Fibroblast of pulmonary artery (primary cell): ENCODE data around the gene TPR.

Experiments used
- DNase-seq: peaks from one replicate; pipeline ENCODE4 v3.0.0-alpha.2; 2010; ENCODE audit warnings: low read depth
- H3K4me3 ChIP-seq: replicated peaks from 2 replicates; pipeline ENCODE4 v1.5.1; 2011; ENCODE audit warnings: low read depth, mild to moderate bottlenecking, control low read depth, low read length, moderate library complexity
- TF ChIP-seq, protein P1 (sequence below): IDR thresholded peaks from 2 replicates; pipeline ENCODE4 v1.5.1; 2011; ENCODE audit warnings: mild to moderate bottlenecking, control low read depth, low read length, inconsistent platforms; ENCODE audit errors: missing control alignments

TPR gene

DNA sequence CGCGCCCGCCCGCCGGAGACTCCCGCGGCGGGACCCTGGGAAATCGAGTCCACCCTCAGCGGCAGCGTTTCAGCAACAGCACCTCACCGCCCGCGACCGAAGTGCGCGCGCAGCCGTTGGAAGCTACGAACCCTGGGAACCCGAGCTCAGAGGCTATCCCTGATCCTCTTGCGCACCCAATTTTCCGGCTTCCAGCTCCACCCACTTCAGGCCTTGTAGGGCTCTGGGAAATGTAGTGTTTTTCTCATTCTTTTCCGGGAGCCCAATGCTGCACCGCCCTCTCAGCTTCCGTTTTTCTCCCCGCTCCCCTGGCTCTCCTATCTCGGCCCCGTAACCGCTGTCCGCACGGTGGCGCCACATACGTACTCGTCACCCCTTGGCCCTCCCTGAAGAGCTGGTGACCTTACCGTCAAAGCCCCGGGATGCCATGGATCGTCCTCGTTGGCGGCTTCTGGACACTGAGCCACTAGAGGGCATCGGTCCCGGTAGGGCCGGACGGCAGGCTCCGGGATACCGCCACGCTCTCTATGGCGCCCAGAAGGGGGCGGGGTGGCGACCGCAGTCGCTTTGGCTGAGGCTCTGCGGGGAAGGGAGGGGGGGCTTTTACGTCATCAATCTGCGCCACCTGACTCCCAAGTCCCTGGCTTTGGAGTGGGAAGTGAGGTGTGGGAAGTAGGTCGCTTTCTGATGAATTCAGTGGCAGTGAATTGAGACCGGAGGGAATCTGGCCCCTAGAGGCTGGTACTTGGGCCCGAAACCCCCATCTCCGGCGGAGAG lies at the start of gene TPR, which contains the start of gene ODR4:
TSS of gene TPR (minus strand) at position 102 of the 777 bp plus-strand sequence. CDS start 225 bp downstream, outside the sequence.
TSS of gene ODR4 (plus strand) at position 687 of the 777 bp plus-strand sequence. CDS start 3,948 bp downstream, outside the sequence.
- peak; percentile 100 for DNase-seq
- TF ChIP-seq, protein P1, sequence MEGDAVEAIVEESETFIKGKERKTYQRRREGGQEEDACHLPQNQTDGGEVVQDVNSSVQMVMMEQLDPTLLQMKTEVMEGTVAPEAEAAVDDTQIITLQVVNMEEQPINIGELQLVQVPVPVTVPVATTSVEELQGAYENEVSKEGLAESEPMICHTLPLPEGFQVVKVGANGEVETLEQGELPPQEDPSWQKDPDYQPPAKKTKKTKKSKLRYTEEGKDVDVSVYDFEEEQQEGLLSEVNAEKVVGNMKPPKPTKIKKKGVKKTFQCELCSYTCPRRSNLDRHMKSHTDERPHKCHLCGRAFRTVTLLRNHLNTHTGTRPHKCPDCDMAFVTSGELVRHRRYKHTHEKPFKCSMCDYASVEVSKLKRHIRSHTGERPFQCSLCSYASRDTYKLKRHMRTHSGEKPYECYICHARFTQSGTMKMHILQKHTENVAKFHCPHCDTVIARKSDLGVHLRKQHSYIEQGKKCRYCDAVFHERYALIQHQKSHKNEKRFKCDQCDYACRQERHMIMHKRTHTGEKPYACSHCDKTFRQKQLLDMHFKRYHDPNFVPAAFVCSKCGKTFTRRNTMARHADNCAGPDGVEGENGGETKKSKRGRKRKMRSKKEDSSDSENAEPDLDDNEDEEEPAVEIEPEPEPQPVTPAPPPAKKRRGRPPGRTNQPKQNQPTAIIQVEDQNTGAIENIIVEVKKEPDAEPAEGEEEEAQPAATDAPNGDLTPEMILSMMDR = peak; percentile 78
- H3K4me3 ChIP-seq = peak within 1 kb of the TSS; percentile 87

DNA sequence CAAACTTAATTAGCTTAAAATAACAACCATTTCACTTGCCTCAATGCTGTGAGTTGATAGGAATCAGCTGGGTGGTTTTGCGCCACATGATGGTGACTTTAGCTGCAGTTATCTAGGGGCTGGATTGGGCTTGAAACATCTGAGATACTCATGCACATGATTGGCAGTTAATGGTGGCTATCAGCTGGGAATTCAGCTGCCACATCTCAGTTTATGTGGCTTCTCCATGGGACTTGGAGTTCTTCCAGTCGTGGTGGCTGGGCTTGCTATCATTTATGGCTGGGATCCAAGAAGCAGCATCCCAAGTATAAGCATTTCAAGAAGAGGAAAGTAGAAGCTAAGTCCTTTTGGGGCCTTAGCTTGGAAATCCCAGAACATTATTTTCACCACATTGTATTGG lies 49.5 kb upstream of the TPR start:
- peak; percentile 40 for DNase-seq
- H3K4me3 ChIP-seq = no peak overlapping the region
- TF ChIP-seq, protein P1 = no peak

DNA sequence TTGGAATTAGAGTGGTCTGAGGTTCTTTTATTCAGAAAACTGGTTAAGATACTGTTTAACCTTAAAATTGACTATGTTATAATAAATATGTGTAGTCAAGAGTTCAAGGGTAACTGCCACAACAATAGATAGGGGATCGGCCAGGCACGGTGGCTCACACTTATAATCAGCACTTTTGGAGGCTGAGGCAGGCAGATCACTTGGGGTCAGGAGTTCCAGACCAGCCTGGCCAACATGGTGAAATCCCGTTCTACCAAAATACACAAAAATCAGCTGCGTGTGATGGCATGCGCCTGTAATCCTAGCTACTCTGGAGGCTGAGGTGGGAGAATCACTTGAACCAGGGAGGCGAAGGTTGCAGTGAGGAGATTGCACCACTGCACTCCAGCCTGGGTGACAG lies 46.4 kb upstream of the TPR start:
- TF ChIP-seq, protein P1 = no peak
- no peak overlapping the region for H3K4me3 ChIP-seq
- no peak for DNase-seq

DNA sequence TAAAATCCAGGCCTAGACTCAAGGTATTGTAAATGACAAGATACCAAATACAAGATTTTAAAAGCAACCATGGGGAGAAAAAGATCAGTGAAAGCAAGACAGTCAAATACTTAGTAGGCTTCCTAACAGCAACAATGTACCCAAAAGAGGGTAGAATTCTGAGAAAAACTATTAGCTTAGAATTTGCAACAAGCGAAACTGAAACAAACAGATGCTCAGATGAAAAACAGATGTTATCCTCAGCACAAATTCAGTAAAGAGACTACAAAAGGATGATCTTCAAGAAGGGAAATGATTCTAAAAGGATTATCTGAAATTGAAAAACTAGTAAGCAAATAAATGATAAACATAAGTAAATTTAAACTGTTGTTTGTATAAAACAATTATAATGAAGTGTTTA lies 45.9 kb upstream of the TPR start:
- DNase-seq = no peak
- H3K4me3 ChIP-seq = no peak overlapping the region
- TF ChIP-seq, protein P1 = no peak

DNA sequence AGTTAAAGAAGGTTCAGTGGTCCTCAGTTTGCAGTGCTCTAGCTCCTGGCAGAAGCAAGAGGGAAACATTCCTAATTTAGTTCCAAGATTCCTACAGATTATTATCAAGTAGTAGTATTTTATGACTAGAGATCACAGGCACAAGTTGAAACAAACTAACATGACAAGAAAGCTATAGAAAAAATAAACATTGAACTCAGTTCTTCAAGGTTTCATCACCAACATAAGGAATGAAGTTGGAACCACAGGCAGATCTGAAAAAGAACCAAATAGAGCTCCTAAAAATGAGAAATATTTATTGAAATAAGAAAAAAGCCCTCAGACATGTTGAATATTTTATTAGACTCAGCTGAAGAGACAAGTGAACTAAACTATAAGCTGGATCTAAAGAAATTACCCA lies 45.3 kb upstream of the TPR start:
- H3K4me3 ChIP-seq = no peak overlapping the region
- TF ChIP-seq, protein P1 = no peak
- no peak for DNase-seq

DNA sequence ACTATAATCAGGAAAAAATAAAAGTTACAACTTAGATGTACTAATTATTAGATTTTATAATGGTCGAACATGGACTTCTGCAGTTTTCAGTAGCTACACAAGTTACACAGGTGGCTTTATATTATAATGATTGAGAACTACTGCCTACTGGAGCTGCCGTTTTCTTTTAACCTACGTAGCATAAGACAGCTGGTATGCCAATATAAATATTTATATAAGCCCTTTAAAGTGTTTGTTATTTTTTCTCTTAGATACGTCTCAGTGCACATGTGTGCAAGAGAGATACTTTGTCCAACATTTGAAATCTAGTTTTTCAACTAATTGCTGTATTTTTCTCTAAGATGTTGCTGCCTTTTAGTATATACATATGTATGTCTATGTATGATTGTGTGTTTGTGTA lies 43.5 kb upstream of the TPR start:
- DNase-seq = no peak
- no peak overlapping the region for H3K4me3 ChIP-seq
- TF ChIP-seq, protein P1 = no peak

DNA sequence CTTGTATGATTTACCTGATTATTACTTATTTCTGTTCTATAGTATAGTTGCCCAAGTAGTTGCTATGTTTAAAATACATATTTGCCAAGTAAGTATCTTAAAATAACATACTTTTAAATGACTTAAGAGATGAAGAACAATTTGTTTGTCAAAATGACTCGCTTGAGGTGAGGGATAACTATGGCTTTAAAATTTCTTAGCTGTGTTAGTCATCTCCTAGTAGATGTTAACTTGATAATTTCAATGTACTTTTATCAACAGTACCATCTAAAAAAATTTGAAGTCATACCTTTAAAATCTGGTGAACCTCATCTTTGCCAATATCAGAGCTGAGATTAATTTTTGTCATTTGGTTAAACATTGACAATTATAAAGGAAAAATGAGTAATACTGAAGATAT lies 38.3 kb upstream of the TPR start:
- TF ChIP-seq, protein P1 = no peak
- no peak overlapping the region for H3K4me3 ChIP-seq
- DNase-seq = no peak
